Measurements from ENCODE around the gene ELAVL3. TPM values are rescaled to one million over a fixed set of nuclear protein-coding genes. Genes with fewer than 3 reads are reported as not detected.

ELAVL3 gene
- total RNA-seq, 1 experiment from 2014 or later, result 1.2 TPM

GRCh38 chr19:11448410-11448809 lies 32.4 kb downstream of the ELAVL3 start:
- Histone ChIP-seq H2BK120ac (ENCODE audit: low read depth, low read length, poor library complexity, severe bottlenecking) (no peak overlapping the region), H3K23me2 (ENCODE audit: insufficient read length, low read depth, low read length, poor library complexity, severe bottlenecking) (no peaks in the 10 kb centered on the region), H2BK15ac (ENCODE audit: low read depth, low read length) (no peak overlapping the region), H2AK5ac (ENCODE audit: insufficient read length, low read length) (no peak overlapping the region), H4K91ac (ENCODE audit: insufficient read length, low read depth, low read length) (no peak overlapping the region), H3K27me3 (ENCODE audit: insufficient read depth, low read length) (no peaks in the 10 kb centered on the region), H3K4me2 (ENCODE audit: insufficient read depth, insufficient read length, low read length) (no peak overlapping the region), H3K79me2 (ENCODE audit: insufficient read depth, low read length) (no peaks in the 10 kb centered on the region), H3K18ac (ENCODE audit: insufficient read length, low read depth, low read length) (no peak overlapping the region), H3K14ac (ENCODE audit: insufficient read depth, low read length) (no peak overlapping the region), H4K5ac (ENCODE audit: insufficient read length, low read depth, low read length) (no peak overlapping the region), H2BK20ac (ENCODE audit: low read depth, low read length, poor library complexity, severe bottlenecking) (no peak overlapping the region), H3K4me1 (ENCODE audit: insufficient read depth, low read length) (no peaks in the 10 kb centered on the region), H3K56ac (ENCODE audit: insufficient read length, low read depth, low read length) (no peak overlapping the region), H3K27ac (ENCODE audit: insufficient read length, low read depth, low read length) (no peak overlapping the region), H4K8ac (replicated peaks; ENCODE audit: insufficient read length, low read depth, low read length) (no peak overlapping the region), H2AFZ (ENCODE audit: low read length) (no peak overlapping the region), H2BK5ac (ENCODE audit: insufficient read length, low read length) (no peak overlapping the region), H3K9ac (ENCODE audit: extremely low read depth, insufficient read length, low read length) (no peak overlapping the region), H4K20me1 (ENCODE audit: control insufficient read depth, insufficient read depth, insufficient read length) (no peaks in the 10 kb centered on the region), H3K9me3 (ENCODE audit: control insufficient read depth, low read depth, low read length) (no peaks in the 10 kb centered on the region), H3T11ph (ENCODE audit: low read length) (no peak overlapping the region), H3K4ac (ENCODE audit: low read depth, low read length) (no peak overlapping the region), H2BK12ac (ENCODE audit: insufficient read length, low read depth, low read length) (no peak overlapping the region), H3K79me1 (ENCODE audit: insufficient read depth, low read depth, low read length, poor library complexity, severe bottlenecking) (no peaks in the 10 kb centered on the region), H3K23ac (ENCODE audit: insufficient read length, low read depth, low read length) (no peak overlapping the region)
- no peak for TF ChIP-seq CTCF (conservative IDR thresholded peaks at IDR 0.05)
- H3K27ac Mint-ChIP-seq, result no peak overlapping the region
- H3K4me3 Mint-ChIP-seq, result no peak overlapping the region
- peaks cover 9 to 46% (median 45%) of the 10 kb centered on the region in 3 experiments; a peak in 6 of 7 replicates for H3K36me3 Mint-ChIP-seq (ENCODE audit: insufficient read depth in 1 of 3, low read depth in 3 of 3)
- DNase-seq, result no peak
- WGBS (ENCODE audit: extremely low coverage, insufficient read length, low lambda C conversion rate), result no CpG with 5 or more reads among the region's 13 CpGs
- H3K27me3 Mint-ChIP-seq (ENCODE audit: low read depth), result no peaks in the 10 kb centered on the region
- H3K4me1 Mint-ChIP-seq, result peaks cover 13 to 25% of the 10 kb centered on the region in 2 experiments
- no peaks in the 10 kb centered on the region; a peak in 1 of 5 replicates for H3K9me3 Mint-ChIP-seq
